PFSK-1 (cell line): ENCODE data around the gene LTBP2.

ENCODE experiments used
- POLR2AphosphoS5 ChIP-seq: IDR thresholded peaks from 2 replicates; pipeline ENCODE4 v1.6.1; 2012; ENCODE audit warnings: low read depth, mild to moderate bottlenecking, control low read depth, low read length, moderate library complexity
- SIN3A ChIP-seq: IDR thresholded peaks from 2 replicates; pipeline ENCODE4 v1.6.1; 2012; ENCODE audit warnings: mild to moderate bottlenecking, low read length, moderate library complexity, borderline replicate concordance; ENCODE audit not compliant: insufficient read depth
- TF ChIP-seq, protein P1 (sequence below), 2 experiments: IDR thresholded peaks; 2 replicates each; pipeline versions ENCODE4 v1.6.1 to v1.8.0; 2011 to 2012; ENCODE audit warnings: low read depth in 2 of 2, low read length in 2 of 2, control low read depth in 1 of 2, inconsistent platforms in 1 of 2, mild to moderate bottlenecking in 1 of 2, moderate library complexity in 1 of 2; ENCODE audit not compliant: insufficient read depth in 1 of 2

GRCh38 chr14:74464785-74465184 lies 147.3 kb downstream of the LTBP2 start:
- TF ChIP-seq POLR2AphosphoS5 (no peak), SIN3A (no peak)
- TF ChIP-seq, protein P1, sequence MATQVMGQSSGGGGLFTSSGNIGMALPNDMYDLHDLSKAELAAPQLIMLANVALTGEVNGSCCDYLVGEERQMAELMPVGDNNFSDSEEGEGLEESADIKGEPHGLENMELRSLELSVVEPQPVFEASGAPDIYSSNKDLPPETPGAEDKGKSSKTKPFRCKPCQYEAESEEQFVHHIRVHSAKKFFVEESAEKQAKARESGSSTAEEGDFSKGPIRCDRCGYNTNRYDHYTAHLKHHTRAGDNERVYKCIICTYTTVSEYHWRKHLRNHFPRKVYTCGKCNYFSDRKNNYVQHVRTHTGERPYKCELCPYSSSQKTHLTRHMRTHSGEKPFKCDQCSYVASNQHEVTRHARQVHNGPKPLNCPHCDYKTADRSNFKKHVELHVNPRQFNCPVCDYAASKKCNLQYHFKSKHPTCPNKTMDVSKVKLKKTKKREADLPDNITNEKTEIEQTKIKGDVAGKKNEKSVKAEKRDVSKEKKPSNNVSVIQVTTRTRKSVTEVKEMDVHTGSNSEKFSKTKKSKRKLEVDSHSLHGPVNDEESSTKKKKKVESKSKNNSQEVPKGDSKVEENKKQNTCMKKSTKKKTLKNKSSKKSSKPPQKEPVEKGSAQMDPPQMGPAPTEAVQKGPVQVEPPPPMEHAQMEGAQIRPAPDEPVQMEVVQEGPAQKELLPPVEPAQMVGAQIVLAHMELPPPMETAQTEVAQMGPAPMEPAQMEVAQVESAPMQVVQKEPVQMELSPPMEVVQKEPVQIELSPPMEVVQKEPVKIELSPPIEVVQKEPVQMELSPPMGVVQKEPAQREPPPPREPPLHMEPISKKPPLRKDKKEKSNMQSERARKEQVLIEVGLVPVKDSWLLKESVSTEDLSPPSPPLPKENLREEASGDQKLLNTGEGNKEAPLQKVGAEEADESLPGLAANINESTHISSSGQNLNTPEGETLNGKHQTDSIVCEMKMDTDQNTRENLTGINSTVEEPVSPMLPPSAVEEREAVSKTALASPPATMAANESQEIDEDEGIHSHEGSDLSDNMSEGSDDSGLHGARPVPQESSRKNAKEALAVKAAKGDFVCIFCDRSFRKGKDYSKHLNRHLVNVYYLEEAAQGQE (IDR thresholded peaks at IDR 0.05; ENCODE audit: insufficient read depth in 1 of 2, low read depth in 2 of 2, low read length in 2 of 2), result no peak
